GM21515 (cell line): ENCODE data around the gene CXorf49.
"Not testable (repeated sequence)": the region's sequence is repeated elsewhere in the genome, so short reads cannot be mapped to it uniquely, and the experiment has no call there.

Experiments used
- ATAC-seq: cut with Tn5 transposase; IDR thresholded peaks from one replicate; pipeline ENCODE4 v1.9.1; 2021; ENCODE audit not compliant: unreplicated experiment

The CXorf49 gene

DNA sequence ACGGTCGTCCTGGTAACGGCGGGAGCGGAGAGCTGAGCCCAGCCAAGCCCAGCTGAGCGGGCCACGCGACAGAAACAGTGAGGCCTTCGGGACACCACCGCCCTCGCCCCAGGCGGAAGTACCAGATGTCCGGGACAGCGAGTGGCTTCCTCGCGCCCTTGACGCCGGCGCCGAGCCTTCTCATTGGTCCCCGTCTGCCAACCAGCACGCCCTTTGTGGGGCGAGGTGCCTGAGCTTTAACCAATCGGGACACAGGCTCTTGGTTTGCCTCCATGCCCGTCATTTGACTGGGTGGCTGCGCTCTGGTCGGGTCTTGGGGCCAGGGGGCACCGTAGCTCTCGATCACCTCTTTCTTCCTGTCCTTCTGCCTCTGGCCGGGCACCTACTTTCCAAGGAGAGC lies at the start of gene CXorf49:
Gene CXorf49 (minus strand): TSS at position 101 of the 400 bp plus-strand sequence. CDS start 134 bp downstream, outside the sequence.
- ATAC-seq, result not testable (repeated sequence)

DNA sequence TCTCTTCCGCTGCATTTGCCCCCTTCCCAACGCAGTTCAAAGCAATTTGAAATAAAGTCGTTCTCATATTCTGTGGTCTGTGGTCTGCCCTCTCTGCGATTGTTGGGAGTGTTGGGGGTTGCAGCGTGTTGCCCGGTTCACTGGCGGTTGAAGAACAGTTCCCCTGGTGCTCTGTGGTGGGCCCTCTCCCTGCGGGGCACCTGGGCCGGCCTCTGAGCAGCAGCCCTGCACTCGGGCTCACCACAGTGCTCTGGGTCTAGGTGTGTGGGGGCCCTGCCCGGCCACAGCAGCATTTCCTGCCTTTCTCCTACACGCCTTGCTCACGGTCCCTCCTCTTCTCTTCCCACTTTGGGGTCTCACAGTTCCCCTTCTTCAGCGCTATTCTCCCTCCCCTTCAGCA lies 49.0 kb upstream of the CXorf49 start:
- ATAC-seq, result not testable (repeated sequence)

DNA sequence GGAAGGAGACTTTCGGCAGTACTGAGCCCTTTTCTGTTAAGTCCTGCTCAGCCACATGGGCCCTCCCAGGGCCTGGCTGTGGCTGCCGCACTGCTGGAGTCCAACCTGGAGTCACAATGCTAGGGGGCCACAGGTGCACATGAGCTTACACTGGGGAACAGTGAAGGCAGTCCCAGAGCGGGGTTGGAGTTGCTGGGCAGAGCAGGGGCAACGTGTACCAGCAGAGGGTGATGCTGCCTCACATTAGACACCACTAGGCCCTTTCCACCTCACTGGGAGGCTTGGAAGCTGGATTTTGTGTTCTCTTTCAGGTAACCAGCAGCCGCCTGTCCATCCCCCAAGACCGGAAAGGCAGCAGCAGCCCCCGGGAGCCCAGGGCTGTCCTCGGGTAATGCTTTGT lies 47.5 kb upstream of the CXorf49 start:
- ATAC-seq, result not testable (repeated sequence)

DNA sequence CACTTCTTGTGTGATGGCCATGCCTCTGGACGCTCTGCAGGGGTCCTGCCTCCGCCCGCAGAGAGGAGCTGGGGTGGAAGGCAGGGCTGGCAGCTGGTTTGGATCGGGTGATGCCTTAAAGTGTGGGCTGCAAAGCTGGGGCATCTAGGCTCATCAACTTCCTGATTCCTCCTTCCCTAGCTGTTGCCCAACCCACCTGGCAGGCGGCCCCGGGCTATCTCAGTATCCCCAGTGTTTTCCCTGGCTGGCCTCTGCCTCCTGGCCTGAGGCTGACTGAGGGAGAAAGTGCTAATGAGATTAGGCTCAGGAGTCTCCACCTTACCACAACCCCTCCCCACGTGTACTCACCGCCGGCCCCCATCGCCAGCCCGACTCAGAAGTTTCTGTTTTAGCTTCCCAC lies 46.7 kb upstream of the CXorf49 start:
- not testable (repeated sequence) for ATAC-seq

DNA sequence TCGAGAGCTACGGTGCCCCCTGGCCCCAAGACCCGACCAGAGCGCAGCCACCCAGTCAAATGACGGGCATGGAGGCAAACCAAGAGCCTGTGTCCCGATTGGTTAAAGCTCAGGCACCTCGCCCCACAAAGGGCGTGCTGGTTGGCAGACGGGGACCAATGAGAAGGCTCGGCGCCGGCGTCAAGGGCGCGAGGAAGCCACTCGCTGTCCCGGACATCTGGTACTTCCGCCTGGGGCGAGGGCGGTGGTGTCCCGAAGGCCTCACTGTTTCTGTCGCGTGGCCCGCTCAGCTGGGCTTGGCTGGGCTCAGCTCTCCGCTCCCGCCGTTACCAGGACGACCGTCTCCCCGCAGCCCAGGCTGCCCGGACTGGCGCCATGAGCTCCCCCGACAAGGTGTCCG lies 45.0 kb upstream of the CXorf49 start, which contains the start of gene CXorf49B:
Gene CXorf49B (plus strand): TSS at position 301 of the 400 bp plus-strand sequence. CDS start 75 bp downstream, at position 376.
- not testable (repeated sequence) for ATAC-seq

DNA sequence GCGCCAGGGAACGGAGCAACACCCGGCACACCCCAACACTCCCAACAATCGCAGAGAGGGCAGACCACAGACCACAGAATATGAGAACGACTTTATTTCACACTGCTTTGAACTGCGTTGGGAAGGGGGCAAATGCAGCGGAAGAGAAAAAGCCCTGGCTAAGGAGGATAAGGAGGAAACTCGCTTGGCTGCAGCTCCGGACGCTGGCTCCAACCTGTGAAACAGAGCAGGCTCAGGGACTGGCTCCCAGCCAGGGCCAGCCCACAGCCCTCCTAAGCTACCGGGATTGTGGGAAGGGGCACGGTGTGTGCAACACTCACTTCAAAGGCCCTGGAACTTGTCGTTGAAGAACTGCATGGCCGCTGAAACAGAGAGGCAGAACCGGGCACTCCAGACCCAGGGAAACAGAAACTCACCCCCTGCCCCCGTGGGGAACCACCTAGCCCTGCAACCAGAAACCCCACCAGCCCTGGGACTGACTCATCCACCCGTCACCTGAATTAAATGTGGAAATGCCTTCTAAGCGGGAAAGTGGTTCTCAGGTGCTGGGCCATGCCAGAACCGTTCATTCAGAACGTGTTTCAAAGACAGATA lies 42.7 kb upstream of the CXorf49 start:
- not testable (repeated sequence) for ATAC-seq

DNA sequence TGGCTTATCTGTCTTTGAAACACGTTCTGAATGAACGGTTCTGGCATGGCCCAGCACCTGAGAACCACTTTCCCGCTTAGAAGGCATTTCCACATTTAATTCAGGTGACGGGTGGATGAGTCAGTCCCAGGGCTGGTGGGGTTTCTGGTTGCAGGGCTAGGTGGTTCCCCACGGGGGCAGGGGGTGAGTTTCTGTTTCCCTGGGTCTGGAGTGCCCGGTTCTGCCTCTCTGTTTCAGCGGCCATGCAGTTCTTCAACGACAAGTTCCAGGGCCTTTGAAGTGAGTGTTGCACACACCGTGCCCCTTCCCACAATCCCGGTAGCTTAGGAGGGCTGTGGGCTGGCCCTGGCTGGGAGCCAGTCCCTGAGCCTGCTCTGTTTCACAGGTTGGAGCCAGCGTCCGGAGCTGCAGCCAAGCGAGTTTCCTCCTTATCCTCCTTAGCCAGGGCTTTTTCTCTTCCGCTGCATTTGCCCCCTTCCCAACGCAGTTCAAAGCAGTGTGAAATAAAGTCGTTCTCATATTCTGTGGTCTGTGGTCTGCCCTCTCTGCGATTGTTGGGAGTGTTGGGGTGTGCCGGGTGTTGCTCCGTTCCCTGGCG lies 2.3 kb upstream of the CXorf49 start:
- not testable (repeated sequence) for ATAC-seq

DNA sequence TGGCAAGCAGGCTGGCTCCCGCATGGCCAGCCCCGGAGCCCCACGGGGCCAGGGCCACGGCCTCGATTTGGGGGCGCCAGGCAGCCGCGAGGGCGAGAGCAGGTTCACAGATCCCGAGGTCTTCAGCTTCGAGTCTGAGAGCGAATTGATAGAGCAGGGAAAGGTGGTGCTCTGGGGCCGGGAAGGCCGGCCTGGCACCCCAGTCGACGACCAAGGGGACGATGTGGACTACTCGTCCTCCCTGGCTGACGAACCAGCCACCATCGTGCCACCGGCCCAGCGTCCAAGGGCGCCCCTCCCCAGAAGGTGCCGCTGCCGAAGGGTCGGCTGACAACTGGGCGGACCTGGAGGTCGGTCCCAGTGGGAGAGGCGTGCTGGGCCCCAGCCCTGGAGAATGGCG lies 1.1 kb upstream of the CXorf49 start:
- not testable (repeated sequence) for ATAC-seq

DNA sequence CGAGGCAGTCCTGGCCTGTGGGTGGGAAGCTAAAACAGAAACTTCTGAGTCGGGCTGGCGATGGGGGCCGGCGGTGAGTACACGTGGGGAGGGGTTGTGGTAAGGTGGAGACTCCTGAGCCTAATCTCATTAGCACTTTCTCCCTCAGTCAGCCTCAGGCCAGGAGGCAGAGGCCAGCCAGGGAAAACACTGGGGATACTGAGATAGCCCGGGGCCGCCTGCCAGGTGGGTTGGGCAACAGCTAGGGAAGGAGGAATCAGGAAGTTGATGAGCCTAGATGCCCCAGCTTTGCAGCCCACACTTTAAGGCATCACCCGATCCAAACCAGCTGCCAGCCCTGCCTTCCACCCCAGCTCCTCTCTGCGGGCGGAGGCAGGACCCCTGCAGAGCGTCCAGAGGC lies 1.8 kb downstream of the CXorf49 start:
- not testable (repeated sequence) for ATAC-seq

DNA sequence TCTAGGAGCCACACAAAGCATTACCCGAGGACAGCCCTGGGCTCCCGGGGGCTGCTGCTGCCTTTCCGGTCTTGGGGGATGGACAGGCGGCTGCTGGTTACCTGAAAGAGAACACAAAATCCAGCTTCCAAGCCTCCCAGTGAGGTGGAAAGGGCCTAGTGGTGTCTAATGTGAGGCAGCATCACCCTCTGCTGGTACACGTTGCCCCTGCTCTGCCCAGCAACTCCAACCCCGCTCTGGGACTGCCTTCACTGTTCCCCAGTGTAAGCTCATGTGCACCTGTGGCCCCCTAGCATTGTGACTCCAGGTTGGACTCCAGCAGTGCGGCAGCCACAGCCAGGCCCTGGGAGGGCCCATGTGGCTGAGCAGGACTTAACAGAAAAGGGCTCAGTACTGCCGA lies 2.5 kb downstream of the CXorf49 start:
- not testable (repeated sequence) for ATAC-seq

DNA sequence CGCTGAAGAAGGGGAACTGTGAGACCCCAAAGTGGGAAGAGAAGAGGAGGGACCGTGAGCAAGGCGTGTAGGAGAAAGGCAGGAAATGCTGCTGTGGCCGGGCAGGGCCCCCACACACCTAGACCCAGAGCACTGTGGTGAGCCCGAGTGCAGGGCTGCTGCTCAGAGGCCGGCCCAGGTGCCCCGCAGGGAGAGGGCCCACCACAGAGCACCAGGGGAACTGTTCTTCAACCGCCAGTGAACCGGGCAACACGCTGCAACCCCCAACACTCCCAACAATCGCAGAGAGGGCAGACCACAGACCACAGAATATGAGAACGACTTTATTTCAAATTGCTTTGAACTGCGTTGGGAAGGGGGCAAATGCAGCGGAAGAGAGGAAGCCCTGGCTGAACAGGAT lies 4.0 kb downstream of the CXorf49 start:
- ATAC-seq, result not testable (repeated sequence)

DNA sequence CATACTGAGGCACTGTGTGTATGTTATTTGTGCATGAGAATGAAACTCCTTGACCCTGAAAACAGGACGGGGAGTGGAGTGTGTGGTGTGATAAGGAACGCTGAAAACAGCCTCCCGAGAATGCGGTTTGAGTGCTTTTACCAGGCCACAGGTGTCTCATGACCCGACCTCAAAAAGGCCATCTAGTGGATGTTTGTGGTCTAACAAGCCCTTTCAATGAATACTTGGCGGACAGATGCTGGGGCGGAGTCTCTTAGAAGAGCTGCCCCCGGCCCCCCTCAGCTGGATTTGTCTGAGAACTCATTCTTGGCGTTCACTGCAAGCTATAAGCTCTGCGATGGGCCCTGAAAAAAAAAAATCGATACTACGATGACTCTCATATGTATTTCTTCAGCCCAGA lies 15.2 kb downstream of the CXorf49 start:
- ATAC-seq, result not testable (repeated sequence)

DNA sequence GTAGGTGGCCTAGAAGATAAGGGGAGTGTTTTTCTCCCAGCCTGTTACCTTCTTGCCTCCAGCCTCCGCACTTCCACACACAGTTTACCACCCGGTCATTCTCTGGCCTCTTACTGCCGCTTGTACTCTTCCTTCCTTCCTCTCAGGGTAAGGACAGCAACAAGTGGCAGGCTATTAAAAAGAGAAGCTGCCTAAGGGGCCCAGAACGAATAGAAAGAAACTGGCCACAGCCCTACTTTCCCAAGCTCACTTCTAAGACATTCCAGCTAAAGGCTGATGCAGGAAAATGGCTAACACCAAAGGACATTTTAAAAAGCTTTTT lies 19.1 kb downstream of the CXorf49 start:
- ATAC-seq, result not testable (repeated sequence)

DNA sequence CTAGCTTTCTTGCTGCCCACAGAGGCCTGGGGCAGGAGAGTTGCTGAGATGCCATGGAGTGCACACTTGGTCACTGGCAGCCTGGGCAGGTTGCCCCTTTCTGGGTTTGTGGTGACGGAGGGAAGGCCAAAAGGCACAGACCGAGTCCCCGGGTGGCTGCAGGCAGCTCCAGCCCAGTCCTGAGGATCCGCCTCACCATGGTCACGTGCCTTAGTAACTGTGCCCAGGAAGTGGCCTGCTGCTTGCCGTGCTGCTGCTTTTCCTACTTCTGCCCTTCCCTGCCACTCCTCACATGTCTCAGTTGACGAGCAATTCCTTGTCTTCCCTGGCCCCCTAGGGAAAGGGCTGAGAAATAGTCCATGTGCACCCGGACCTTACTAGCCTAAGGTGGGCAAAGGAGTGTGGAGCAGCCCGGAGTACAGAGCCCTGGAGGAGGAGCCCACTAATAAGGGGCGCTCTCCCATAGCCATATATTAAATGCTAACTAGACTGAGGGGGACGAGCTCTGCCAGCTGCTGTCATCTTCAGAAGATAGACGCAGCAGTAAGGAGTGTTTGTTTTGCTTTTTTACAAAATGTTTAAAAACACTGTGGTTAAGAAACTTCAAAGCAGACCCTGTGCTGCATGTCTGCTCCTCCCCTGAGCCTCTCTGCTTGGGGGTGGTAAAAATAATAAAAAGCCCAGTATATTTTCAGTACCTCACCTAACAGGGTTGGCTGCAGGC lies 19.6 kb downstream of the CXorf49 start:
- not testable (repeated sequence) for ATAC-seq

DNA sequence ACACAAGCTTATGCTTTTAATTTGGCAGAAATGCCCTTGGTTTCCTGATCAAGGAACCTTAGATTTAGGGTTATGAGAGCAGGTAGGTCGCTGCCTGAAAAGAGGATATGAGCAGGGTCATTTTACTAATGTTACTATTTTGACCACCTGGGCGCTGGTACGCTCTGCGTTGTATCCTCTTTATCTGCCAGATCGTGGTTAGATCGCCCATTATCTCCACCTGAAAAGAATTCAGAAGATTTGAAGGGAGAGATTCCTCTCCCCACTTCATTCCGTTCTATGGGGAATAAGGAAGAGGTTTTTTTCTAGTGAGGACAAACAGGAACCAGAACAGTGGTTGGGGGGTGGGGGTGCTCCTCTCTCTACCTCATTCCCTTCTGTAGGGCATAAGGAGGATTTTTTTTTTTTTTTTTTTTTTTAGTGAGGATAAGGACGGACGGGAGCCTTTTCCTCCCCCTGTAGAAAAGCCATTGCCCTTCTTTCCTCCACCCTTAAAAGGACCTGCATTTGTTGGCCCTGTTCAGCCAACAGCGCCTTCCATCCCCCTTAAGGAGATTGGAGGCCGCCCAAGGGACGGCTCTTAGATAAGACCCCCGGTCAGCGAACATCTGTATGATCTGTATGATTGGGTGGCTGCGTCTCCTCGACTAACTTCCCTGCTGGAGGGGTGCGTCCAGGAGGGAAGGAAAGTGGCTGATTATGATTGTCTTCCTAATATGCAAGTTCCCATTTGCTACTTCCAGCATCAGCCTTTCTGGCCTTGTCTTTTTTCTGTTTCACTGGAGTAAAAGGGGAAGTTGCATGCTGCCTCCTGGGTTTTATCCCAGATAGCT lies 20.4 kb downstream of the CXorf49 start:
- ATAC-seq, result not testable (repeated sequence)

DNA sequence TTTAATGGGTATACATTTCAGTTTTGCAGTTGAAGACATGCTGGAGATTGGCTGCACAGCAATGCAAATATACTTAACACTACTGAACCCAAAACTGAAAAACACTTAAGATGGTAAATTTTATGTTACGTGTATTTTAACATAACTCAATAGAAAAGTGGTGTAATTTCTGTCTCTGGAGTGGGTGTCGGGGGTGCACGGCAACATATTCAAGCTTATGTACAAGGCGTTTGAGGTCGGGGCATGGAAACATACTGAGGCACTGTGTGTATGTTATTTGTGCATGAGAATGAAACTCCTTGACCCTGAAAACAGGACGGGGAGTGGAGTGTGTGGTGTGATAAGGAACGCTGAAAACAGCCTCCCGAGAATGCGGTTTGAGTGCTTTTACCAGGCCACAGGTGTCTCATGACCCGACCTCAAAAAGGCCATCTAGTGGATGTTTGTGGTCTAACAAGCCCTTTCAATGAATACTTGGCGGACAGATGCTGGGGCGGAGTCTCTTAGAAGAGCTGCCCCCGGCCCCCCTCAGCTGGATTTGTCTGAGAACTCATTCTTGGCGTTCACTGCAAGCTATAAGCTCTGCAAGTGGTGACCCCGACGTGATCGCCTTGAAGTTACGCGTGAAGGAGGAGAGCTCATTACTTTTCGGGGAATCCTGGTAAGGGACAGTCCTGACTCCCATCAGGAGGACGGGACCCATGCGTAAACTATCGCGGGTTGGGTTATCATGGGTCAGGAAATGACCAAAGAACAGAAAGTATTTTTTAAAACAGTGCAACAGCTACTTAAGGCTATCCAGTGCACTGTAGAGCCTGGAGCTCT lies 21.2 kb downstream of the CXorf49 start:
- ATAC-seq, result not testable (repeated sequence)

DNA sequence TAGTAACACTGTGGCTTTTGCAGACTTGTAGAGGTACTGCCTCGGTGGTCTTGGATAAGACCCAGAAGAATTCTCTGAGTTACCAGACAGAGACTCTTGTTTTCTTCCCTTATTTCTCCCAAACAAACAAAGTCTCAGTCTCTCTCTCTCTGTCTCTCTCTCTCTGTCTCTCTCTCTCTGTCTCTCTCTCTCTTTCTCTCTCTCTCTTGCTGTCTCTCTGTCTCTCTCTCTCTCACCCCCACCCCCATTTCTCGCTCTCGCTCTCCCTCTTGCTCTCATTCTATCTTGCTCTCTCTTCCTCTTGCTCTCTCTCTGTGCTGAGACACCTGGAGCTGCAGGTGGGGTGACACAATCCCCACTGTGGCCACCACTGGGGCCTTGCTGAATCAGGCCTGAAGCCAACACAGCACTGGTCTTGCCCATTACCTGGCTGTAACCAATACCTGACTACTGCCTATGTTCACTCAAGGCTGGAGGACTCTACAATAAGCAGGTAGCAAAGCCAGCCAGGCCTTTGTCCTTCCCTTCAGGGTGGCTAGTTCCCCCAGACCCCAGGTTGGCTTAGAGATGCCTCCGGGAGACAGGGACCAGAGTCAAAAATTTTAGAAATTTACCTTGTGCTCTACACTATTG lies 38.4 kb downstream of the CXorf49 start:
- no peak for ATAC-seq

DNA sequence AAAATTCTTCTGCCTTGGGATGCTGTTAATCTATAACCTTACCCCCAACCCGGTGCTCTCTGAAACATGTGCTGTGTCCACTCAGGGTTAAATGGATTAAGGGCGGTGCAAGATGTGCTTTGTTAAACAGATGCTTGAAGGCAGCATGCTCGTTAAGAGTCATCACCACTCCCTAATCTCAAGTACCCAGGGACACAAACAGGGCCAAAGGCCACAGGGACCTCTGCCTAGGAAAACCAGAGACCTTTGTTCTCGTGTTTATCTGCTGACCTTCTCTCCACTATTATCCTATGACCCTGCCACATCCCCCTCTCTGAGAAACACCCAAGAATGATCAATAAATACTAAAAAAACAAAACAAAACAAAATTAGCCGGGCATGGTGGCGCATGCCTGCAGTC lies 40.9 kb downstream of the CXorf49 start:
- ATAC-seq, result not testable (repeated sequence)

DNA sequence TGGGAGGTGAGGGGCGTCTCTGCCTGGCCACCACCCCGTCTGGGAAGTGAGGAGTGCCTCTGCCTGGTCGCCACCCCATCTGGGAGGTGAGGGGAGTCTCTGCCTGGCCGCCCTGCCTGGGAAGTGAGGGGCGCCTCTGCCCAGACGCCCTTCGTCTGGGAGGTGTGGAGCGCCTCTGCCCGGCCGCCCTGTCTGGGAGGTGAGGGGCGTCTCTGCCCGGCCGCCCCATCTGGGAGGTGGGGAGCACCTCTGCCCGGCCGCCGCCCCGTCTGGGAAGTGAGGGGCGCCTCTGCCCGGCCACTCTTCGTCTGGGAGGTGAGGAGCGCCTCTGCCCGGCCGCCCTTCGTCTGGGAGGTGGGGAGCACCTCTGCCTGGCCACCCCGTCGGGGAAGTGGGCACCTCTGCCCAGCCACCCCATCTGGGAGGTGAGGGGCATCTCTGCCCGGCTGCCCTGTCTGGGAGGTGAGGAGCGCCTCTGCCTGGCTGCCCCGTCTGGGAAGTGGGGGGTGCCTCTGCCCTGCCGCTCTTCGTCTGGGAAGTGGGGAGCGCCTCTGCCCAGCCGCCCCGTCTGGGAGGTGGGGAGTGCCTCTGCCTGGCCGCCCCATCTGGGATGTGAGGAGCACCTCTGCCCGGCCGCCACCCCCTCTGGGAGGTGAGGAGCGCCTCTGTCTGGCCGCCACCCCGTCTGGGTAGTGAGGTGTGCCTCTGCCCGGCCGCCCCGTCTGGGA lies 41.9 kb downstream of the CXorf49 start:
- not testable (repeated sequence) for ATAC-seq
